ENCODE data around the gene NOLC1. TPM values are rescaled to one million over a fixed set of nuclear protein-coding genes. Genes with fewer than 3 reads are reported as not detected.

NOLC1 gene
- 37.8 TPM for total RNA-seq

DNA sequence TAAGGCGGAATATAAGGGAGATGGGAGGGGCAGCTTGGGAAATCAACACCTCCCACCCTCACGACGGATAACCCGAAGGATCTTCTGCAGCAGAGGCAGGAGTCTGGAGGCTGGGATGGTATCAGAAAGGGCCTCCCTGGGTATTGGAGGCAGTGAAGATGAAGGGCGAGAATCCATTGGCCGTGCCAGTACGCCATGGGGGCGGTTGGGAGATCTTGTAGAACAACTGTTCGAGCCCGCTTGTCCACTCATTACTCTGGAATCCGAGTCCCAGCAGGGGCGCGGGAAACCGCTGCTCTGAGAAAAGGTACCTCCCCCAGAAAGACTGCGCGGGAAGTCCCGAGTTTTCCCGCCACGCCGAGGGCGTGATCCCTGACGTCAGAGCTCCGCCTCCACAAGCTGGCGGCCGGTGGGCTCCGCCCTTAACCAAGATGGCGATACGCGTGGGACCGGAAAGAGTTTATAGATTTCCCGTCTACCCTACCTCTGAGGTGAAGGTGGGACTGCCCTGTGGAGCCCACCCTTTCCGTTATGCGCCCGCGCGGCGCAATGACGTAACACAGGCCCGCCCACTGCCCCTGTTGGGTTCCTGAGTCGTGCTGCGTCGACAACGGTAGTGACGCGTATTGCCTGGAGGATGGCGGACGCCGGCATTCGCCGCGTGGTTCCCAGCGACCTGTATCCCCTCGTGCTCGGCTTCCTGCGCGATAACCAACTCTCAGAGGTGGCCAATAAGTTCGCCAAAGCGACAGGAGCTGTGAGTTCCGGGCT lies at the start of gene NOLC1:
Gene NOLC1 (plus strand): TSS at position 616 of the 771 bp plus-strand sequence. CDS start 22 bp downstream, at position 638.
- peak; percentile 99 for DNase-seq (ENCODE audit: low spot score)

- DNase-seq (ENCODE audit: low spot score) = no peak
Measured at GRCh38 chr10:102102421-102102820, 49.8 kb upstream of the NOLC1 start.

DNA sequence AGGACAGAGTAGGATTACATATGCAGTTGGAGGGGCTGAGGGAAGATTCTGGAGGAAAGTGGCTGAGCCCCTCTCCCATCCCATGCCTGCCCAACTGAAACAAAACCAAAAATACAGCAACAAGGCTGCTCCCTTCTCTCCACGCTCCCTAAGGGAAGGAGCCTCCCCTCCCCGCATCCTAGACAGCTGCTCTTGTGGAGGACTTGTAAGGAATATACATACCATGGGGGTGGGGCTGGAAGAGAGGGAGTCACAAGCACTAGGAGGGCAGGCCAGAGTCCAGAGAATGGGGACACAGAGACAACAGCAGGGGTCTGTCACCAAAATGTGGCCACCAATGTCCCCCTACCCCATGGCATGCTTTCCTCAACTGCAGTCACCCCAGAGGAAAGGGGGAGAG lies 45.2 kb upstream of the NOLC1 start:
- no peak for DNase-seq (ENCODE audit: low spot score)

DNA sequence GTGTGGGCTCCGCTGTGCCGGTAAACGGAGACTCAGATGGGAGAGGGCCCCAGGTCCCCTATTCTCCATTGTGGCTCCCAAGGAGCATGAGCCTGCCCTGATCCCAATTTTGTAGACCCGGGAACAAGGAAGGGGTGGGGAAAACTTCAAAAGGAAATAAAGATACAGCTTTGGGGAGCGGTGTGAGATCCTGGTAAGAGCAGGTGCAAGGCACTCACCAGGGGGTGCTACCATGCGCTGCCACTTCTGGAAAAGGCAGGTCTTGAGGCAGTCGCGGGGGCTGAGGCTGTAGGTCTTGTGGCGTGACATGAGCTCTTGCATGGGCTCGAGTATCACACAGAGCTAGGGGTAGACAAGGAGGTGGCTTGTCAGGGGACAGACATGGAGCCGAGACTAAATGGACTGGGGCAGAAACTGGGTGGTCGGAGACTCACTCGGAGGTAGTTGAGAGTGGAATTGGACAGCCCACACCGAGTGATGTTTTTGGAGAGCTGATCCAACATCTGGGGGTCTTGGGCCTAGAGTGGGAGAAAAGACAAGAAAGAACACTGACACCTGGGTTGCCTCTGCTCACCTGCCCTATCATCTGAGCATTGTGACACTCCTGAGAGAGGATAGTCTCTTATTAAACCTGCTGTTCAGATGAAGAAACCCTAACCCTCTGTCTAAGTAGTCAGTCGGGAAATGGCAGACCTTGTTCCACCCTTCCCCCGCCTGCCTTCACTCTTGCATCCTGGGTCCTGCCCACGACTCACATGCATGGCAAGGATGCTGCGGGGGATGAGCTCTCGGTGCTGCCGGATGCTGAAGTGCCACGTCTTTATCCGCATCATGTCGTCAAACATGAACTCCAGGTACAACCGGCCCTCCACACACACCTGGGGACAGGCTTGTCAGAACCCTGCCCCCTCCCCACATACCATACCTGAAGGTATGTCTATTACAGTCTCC lies 42.7 kb upstream of the NOLC1 start:
- no peak for DNase-seq (ENCODE audit: low spot score)

DNA sequence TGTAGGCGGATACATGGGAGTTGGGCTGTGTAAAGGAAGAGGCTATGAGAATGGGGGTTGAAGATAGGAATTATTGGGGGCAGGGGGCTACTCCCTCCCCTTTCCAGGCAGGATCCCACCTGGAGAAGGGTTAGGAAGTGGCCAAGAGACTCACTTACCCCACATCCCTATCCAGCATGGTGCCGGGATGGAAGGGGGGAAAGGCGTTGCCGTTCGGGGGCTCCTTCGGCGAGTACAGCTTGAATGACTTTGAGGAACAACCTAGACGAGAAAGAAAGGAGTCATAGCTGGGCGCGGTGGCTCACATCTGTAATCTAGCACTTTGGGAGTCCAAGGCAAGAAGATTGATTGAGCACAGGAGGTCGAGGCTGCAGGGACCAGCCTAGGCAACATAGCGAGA lies 40.9 kb upstream of the NOLC1 start:
- no peak for DNase-seq (ENCODE audit: low spot score)

DNA sequence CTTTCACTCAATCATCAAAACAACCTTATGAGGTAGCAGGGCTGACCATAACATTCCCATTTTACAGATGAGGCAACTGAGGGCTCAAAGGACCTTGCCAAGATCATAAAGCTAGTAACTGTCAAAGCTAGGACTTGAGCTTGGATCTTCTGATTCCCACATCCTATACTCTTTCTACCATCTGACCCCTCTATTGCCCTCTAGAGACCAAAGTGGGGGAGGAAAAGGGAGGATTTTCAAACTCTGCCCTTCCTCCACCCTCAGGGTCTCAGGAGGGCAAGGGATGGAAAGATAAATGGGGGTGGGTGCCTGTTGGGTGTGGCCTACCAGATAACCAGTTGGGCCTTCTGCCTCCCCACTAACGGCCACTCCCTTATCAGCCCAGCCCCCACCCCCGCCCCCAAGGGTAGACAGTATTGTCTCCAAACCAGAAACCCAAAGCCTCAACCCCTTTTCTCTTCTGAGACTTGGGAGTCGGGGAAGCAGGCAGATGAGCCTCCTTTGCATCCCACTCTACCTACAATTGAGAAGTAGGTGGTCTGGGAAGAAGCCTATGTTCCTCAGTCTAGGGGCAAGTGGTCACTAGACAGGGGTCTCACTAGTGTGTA lies 39.9 kb upstream of the NOLC1 start:
- DNase-seq (ENCODE audit: low spot score) = no peak

DNA sequence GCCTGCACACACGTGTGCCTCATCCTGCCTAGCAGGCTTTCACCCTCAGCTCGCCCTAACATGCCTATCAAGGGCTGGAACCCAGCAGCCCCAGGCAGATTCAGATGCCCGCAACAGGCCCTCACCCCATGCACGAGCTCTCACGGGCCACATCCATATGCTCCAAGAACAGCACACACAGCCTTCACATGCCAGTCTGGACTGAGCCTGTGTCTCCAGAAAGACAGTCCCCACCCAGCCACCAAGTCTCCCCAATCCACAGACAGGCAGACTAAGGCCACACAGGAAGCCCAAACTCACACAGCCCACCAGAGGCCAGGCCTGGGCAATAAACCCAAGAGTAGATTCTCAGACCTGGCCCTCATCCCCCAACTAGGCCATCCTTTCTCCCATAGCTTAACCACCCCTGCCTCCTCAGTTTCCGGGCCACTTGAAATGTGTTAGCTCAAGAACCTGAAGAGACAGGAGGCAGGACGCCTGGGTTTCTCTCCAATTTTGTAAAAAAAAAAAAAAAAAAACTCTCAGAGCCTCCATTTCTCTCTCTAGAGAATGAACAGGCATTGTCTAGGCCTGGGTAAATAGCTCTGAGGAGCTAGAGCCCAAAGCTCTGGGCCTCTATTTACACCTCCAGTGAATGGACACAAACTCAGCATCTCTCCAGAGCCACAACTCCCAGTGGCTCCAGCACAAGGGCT lies 38.8 kb upstream of the NOLC1 start:
- DNase-seq (ENCODE audit: low spot score) = no peak

GRCh38 chr10:102113956-102114857 lies 38.0 kb upstream of the NOLC1 start:
- DNase-seq (ENCODE audit: low spot score) = no peak

- peak; percentile 89 for DNase-seq (ENCODE audit: low spot score)
Measured at GRCh38 chr10:102114861-102115618, 37.1 kb upstream of the NOLC1 start.

DNA sequence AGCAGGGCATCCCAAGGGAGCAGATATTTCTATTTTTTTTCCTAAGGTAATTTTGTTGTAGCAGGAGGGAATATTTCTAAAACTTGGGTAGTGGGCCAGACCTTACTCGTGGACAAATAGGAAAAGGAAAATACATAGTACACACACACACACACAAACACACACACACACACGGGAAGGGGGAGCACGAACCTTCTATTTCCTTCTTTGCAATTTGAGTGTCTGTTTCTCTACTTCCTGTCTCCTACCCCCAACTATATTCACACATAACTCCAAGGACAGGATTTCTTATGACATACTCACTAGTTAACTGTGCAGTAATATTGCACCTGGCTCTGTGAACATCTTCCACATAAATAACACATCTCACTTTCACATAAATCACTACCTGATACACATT lies 36.4 kb upstream of the NOLC1 start:
- no peak for DNase-seq (ENCODE audit: low spot score)

DNA sequence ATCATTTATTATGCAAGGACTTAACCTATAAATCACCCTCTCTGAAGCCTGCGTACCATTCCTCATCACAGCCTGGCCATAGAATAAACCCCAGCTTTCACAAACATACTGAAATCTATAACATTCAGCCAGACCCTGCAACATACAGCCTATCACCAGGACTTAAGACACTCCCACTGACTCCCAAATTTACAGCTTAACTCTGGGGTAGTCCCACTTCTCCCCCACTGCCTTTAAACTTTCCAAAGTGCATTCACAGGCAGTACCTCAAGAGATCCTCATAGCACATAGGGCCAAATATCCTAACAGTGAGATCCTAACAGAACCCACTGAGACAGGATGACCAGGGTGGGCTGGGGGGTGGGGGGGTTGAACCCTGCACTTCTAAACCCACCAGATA lies 35.5 kb upstream of the NOLC1 start:
- no peak for DNase-seq (ENCODE audit: low spot score)

DNA sequence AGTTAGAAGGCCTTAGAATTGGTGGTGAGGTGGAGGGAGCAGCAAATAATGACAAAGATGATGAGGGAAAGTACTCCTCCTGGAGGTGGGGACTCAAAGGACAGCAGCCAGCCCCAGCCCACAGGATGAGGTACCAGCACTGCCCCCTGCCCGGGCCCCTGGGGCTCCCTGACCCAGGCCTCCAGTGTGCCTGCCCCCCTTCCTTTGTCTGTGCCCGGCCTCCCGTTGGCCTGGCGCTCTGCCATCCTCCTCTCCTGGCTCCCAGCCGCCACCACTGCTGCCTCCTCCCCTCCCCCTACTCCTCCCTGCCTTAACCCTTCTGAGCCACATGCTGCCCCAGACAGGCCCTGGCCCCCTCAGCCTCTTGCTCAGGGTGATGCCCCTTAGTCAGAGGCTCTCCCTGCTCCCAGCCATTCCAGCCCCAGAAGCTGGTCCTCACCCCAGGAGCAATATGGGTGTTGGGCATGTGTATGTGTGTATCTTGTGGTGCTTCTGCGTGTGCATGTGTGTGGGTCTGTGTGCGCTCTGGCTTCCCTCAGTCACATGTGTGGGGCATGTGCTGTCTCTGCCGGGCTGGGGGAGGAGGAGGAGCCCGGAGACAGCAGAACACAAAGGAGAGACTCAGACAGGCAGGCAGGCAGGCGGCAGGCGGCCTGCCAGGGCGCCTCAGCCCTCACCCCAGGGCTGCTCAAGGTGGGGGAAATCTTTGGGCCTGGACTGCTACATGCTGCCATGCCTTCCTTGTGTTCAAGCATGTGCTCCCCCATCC lies 34.6 kb upstream of the NOLC1 start:
- DNase-seq (ENCODE audit: low spot score) = peak; percentile 87

GRCh38 chr10:102118867-102119266 lies 33.3 kb upstream of the NOLC1 start:
- DNase-seq (ENCODE audit: low spot score) = peak; percentile 38

DNA sequence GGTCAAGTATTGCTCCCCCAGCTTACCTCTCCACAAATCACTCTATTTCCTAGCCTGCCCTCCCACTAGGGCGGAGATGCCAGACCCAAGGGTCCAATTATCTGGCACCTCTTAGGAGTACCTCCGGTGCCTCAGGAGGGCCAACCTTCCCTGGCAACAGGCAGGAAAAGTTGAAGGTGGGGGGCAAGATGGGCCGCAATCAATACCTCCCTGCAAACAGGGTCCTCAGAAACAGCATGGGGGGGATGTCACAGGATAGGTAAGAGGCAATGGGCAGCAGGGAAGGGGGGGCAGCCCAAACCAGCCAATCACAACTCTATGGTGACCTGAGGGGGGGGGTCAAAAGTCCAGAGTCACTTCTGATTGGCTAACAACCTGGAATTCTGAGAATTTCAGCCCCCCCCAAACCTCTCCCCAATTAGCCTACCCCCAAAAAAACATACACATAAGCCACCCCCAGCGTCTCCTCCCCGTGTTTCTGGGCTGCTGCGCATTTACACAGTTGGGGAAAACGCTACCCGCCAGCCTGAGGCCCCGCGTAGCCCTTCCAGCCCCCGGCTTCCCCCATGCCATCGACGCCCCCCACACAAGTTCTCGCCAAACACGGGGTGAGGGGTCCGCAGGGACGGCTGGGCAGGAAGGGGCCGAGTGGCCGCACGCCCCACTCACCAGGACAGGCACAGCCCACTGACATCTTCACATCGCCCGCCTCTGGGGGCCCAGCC lies 32.6 kb upstream of the NOLC1 start:
- DNase-seq (ENCODE audit: low spot score) = peak; percentile 78

DNA sequence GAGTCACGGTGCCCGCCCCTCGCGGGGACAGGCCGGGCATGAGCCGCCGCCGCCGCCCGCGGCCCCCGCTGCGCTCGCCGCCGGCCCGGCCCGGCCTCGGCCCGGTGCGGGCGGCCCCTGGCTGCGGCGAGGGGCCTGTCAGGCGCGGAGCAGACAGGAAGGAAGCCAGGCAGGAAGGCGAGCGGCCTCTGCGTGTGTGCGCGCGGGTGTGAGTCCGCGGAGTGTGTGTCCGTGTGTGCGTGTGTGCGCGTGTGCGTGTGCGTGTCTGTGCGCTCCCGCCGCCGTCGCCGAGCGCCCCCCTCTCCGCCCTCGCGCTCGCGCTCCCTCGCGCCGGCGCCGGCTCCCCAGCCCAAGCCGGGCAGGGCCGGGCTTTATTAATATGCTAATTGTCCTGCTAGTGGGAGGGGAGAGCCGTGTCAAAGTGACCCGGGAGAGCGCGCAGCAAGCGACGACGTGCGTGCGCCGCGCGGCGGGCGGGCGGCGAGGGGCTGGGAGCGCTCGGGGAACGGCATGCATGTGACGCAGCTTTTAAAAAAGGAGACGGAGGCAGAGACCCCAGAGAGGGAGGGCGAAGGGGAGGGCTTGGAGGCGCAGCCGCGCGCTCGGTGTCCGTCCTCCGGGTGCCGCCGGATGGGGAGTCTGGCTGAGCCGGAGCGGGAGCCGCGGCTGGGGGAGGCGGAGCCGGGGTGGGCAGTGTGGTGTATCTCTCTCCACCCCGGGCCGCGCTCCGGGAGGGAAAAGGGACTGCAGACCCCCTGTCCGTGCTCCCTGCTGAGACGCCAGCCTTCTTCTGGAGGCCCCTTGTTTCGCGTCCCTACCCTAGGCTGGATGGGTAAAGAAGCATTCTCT lies 31.8 kb upstream of the NOLC1 start, which contains the start of gene LDB1:
Gene LDB1 (minus strand): TSS at position 227 of the 849 bp plus-strand sequence. CDS start 258 bp downstream, outside the sequence.
- DNase-seq (ENCODE audit: low spot score) = peak; percentile 80

DNA sequence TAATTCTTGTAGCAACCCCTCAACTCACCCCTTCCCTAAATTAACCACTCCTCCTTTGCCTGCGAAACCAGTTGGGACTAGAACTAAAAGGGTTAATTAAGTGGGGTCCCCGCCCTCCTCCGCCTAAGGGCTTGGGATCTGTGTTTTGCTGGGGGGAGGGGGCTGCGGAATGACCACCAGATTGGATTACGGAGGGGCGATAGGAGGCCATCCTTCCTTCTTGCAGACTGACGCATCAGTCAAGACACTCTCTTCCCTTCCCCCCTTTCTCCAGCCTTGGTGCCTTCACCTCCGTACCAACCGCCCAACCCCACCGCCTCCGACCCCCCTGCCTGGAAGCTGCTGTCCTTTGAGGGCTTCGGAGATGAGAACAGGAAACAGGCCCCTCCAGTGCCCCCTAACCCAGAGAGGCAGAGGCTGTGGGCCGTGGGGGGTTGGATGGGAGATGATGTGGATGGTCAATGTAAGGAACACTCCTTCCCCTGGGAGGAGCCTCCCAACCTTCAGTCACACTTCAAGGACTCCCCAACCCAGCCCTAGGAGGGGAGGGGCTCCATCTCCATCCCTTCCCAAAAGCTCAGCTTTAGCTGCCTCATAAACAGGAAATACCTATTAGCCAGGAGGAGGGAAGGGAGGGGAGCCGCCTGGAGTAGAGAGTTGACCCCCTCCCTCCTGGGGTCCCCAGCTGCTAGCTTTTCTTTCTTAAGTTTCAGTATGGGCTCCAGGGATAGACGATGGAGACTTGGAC lies 31.0 kb upstream of the NOLC1 start:
- peak; percentile 67 for DNase-seq (ENCODE audit: low spot score)

Measured in mucosa of gallbladder (tissue), 1 donor.